H1 (cell line): Measurements from ENCODE around the gene KHDC4. TPM values are rescaled to one million over a fixed set of nuclear protein-coding genes. Genes with fewer than 3 reads are reported as not detected.

Experiments
- CTCF ChIA-PET: fragments of 300-600 bp; sonication (Branson Sonifier 250); formaldehyde crosslinking; loops from one replicate; lab custom pipeline; 2021; ENCODE audit not compliant: partially characterized antibody; lab: Charles Lee
- POLR2A ChIA-PET: fragments of 300-600 bp; sonication (Branson Sonifier 250); formaldehyde crosslinking; loops from one replicate; lab custom pipeline; 2021; ENCODE audit warnings: inconsistent platforms; ENCODE audit not compliant: partially characterized antibody; lab: Charles Lee
- DNase-seq, 2 experiments: peaks; one replicate each; pipeline versions ENCODE4 v3.0.0 to v3.0.0-alpha.2; 2010 to 2022; ENCODE audit warnings: low spot score in 2 of 2, low read depth in 1 of 2, mixed read lengths in 1 of 2
- FAIRE-seq: peaks from 2 replicates; lab custom pipeline; 2011; peaks lifted over from hg19 to GRCh38; lab: Jason Lieb, UNC
- H2AFZ ChIP-seq: 2 replicates; pipeline ENCODE4 v1.8.1; 2012; ENCODE audit warnings: low read length, inconsistent platforms
- H2AK5ac ChIP-seq: 2 replicates; pipeline ENCODE4 v1.6.1; 2013; ENCODE audit warnings: low read depth, low read length
- H2BK120ac ChIP-seq: replicated peaks from 2 replicates; pipeline ENCODE3; 2013; ENCODE audit warnings: low read depth, low read length, inconsistent platforms
- H2BK12ac ChIP-seq: 2 replicates; pipeline ENCODE4 v1.6.1; 2013; ENCODE audit warnings: low read depth, low read length
- H2BK15ac ChIP-seq: 2 replicates; pipeline ENCODE4 v1.6.1; 2013; ENCODE audit warnings: low read length
- H2BK20ac ChIP-seq: 2 replicates; pipeline ENCODE4 v1.6.1; 2013; ENCODE audit warnings: low read length
- H2BK5ac ChIP-seq: 2 replicates; pipeline ENCODE4 v1.6.1; 2013; ENCODE audit warnings: low read depth, low read length
- H3K14ac ChIP-seq: 2 replicates; pipeline ENCODE4 v1.6.1; 2013; ENCODE audit warnings: inconsistent platforms; ENCODE audit not compliant: insufficient read length
- H3K18ac ChIP-seq: 2 replicates; pipeline ENCODE4 v1.6.1; 2013; ENCODE audit warnings: low read length; ENCODE audit errors: extremely low read depth
- H3K23ac ChIP-seq: 2 replicates; pipeline ENCODE4 v1.6.1; 2013; ENCODE audit warnings: inconsistent platforms; ENCODE audit not compliant: insufficient read length
- H3K23me2 ChIP-seq: 2 replicates; pipeline ENCODE4 v1.6.1; 2013; ENCODE audit warnings: low read depth, low read length
- H3K27ac ChIP-seq: 2 replicates; pipeline ENCODE4 v1.6.1; 2011; ENCODE audit warnings: low read depth, low read length, inconsistent platforms
- H3K27me3 ChIP-seq, 4 experiments: replicated peaks in 1 of 4; 1 replicate in 1 of 4; 2 replicates in 3 of 4; pipeline versions ENCODE4 v1.6.1 to v1.8.1; 2011 to 2013; ENCODE audit warnings: low read length in 3 of 4, mild to moderate bottlenecking in 3 of 4, inconsistent platforms in 2 of 4, mixed read lengths in 2 of 4, moderate library complexity in 1 of 4; ENCODE audit not compliant: control insufficient read depth in 3 of 4, insufficient read depth in 3 of 4; ENCODE audit errors: extremely low read depth in 1 of 4
- H3K36me3 ChIP-seq, 4 experiments: 2 replicates each; pipeline versions ENCODE4 v1.6.1 to v1.8.1; 2011 to 2013; ENCODE audit warnings: mild to moderate bottlenecking in 4 of 4, low read length in 3 of 4, moderate library complexity in 2 of 4, control low read depth in 1 of 4, inconsistent platforms in 1 of 4; ENCODE audit not compliant: insufficient read depth in 4 of 4, control insufficient read depth in 2 of 4
- H3K4ac ChIP-seq: replicated peaks from 2 replicates; pipeline ENCODE3; 2013; ENCODE audit warnings: low read length, low read depth, mixed read lengths, inconsistent platforms; ENCODE audit not compliant: insufficient read length
- H3K4me1 ChIP-seq, 4 experiments: replicated peaks in 1 of 4; 1 replicate in 1 of 4; 2 replicates in 3 of 4; pipeline versions ENCODE4 v1.6.1 to v1.8.1; 2011 to 2013; ENCODE audit warnings: low read length in 3 of 4, inconsistent platforms in 2 of 4, mixed read lengths in 1 of 4; ENCODE audit not compliant: insufficient read depth in 4 of 4, control insufficient read depth in 3 of 4
- H3K4me2 ChIP-seq, 2 experiments: 2 replicates each; pipeline versions ENCODE4 v1.6.1 to v1.8.1; 2011 to 2013; ENCODE audit warnings: low read depth in 2 of 2, low read length in 2 of 2, control low read depth in 1 of 2, inconsistent platforms in 1 of 2, mild to moderate bottlenecking in 1 of 2; ENCODE audit not compliant: insufficient read depth in 1 of 2
- H3K4me3 ChIP-seq, 4 experiments: fragments of 200-600, 300-600 bp in 1 of 4; sonication (generic), shearing (Covaris generic), sonication (Bioruptor Twin) in 1 of 4; 2 replicates each; pipeline versions ENCODE4 v1.5.1 to v1.8.1; 2011 to 2016; ENCODE audit warnings: low read length in 4 of 4, low read depth in 3 of 4, control low read depth in 2 of 4, inconsistent platforms in 2 of 4, mild to moderate bottlenecking in 2 of 4, mixed read lengths in 1 of 4, moderate library complexity in 1 of 4; ENCODE audit not compliant: insufficient read depth in 2 of 4; ENCODE audit errors: extremely low read depth in 1 of 4
- H3K56ac ChIP-seq: replicated peaks from 2 replicates; pipeline ENCODE3; 2013; ENCODE audit warnings: low read depth, mild to moderate bottlenecking, mixed read lengths, low read length, inconsistent platforms; ENCODE audit not compliant: insufficient read length
- H3K79me1 ChIP-seq: 2 replicates; pipeline ENCODE4 v1.6.1; 2013; ENCODE audit warnings: low read depth, low read length, control low read depth
- H3K79me2 ChIP-seq, 2 experiments: 2 replicates each; pipeline versions ENCODE4 v1.6.1 to v1.8.1; 2012 to 2013; ENCODE audit warnings: low read length in 2 of 2, mild to moderate bottlenecking in 2 of 2, inconsistent platforms in 1 of 2; ENCODE audit not compliant: insufficient read depth in 2 of 2, control insufficient read depth in 1 of 2
- H3K9ac ChIP-seq, 4 experiments: replicated peaks in 1 of 4; 1 replicate in 1 of 4; 2 replicates in 3 of 4; pipeline versions ENCODE4 v1.6.1 to v1.8.1; 2011 to 2013; ENCODE audit warnings: low read depth in 3 of 4, low read length in 3 of 4, control low read depth in 2 of 4, mild to moderate bottlenecking in 2 of 4, moderate library complexity in 2 of 4, inconsistent platforms in 1 of 4; ENCODE audit errors: extremely low read depth in 1 of 4
- H3K9me3 ChIP-seq, 2 experiments: 2 replicates each; pipeline versions ENCODE4 v1.6.1 to v1.8.1; 2012 to 2013; ENCODE audit warnings: mild to moderate bottlenecking in 2 of 2, moderate library complexity in 2 of 2, control low read depth in 1 of 2, inconsistent platforms in 1 of 2, low read depth in 1 of 2, low read length in 1 of 2, mixed read lengths in 1 of 2; ENCODE audit not compliant: insufficient read depth in 2 of 2
- H4K20me1 ChIP-seq, 2 experiments: replicated peaks in 1 of 2; 2 replicates each; pipeline versions ENCODE3 to v1.8.1; 2011 to 2013; ENCODE audit warnings: inconsistent platforms in 2 of 2, low read length in 2 of 2, mild to moderate bottlenecking in 1 of 2; ENCODE audit not compliant: insufficient read depth in 2 of 2, control insufficient read depth in 1 of 2
- H4K5ac ChIP-seq: 2 replicates; pipeline ENCODE4 v1.6.1; 2013; ENCODE audit warnings: low read length, low read depth, mixed read lengths, inconsistent platforms; ENCODE audit not compliant: insufficient read length
- H4K8ac ChIP-seq: 2 replicates; pipeline ENCODE4 v1.8.0; 2013; ENCODE audit warnings: mild to moderate bottlenecking, moderate library complexity, low read length, inconsistent platforms; ENCODE audit not compliant: insufficient read depth; ENCODE audit errors: extremely low read depth
- H4K91ac ChIP-seq: replicated peaks from 2 replicates; pipeline ENCODE3; 2013; ENCODE audit warnings: low read length, mixed read lengths, inconsistent platforms; ENCODE audit not compliant: insufficient read length
- EZH2 ChIP-seq: fragments of 200-600 bp; sonication (generic); IDR thresholded peaks from 2 replicates; pipeline ENCODE4 v1.7.1; 2012; ENCODE audit warnings: low read depth, mild to moderate bottlenecking, moderate library complexity, low read length, inconsistent platforms; ENCODE audit not compliant: severe bottlenecking
- KDM5A ChIP-seq: fragments of 200-600 bp; IDR thresholded peaks from 2 replicates; pipeline ENCODE4 v1.7.1; 2012; ENCODE audit warnings: mild to moderate bottlenecking, low read length, inconsistent platforms, mixed read lengths
- SAP30 ChIP-seq: fragments of 300-600 bp; sonication (generic); IDR thresholded peaks from 2 replicates; pipeline ENCODE4 v1.7.1; 2012; ENCODE audit warnings: low read length, moderate library complexity, mild to moderate bottlenecking, inconsistent platforms; ENCODE audit not compliant: insufficient read depth, insufficient replicate concordance
- SIN3A ChIP-seq, 2 experiments: IDR thresholded peaks in 1 of 2; conservative IDR thresholded peaks in 1 of 2; 2 replicates each; pipeline ENCODE4 v1.6.1; 2011 to 2012; ENCODE audit warnings: low read length in 2 of 2, improper control_type of control experiment in 1 of 2, low read depth in 1 of 2, mild to moderate bottlenecking in 1 of 2
- SP1 ChIP-seq: IDR thresholded peaks from 2 replicates; pipeline ENCODE4 v1.6.1; 2011; ENCODE audit warnings: low read depth, low read length
- SP2 ChIP-seq: IDR thresholded peaks from 2 replicates; pipeline ENCODE4 v1.6.1; 2012; ENCODE audit warnings: mild to moderate bottlenecking, low read length, inconsistent platforms
- whole genome bisulfite sequencing, 2 experiments: shearing (Covaris generic) in 1 of 2; methylation state at CpG; one replicate each; pipeline versions ENCODE4 v1.1.6 to v1.1.7; 2013 to 2015; ENCODE audit warnings: low lambda C conversion rate in 2 of 2, mixed read lengths in 2 of 2, inconsistent platforms in 1 of 2, low coverage in 1 of 2, missing lambda C conversion rate in 1 of 2; ENCODE audit not compliant: insufficient replicate concordance in 2 of 2, insufficient coverage in 1 of 2, insufficient read length in 1 of 2; ENCODE audit errors: extremely low coverage in 1 of 2, missing lambda C conversion rate in 1 of 2; 5-methylcytosine and 5-hydroxymethylcytosine counted together
- polyA plus RNA-seq, 7 experiments: library from polyadenylated mRNA; depleted of rRNA in 3 of 7; stranded (reverse) in 5 of 7; unstranded in 2 of 7; fragments of >200 nt in 5 of 7; fragments of 200-250 nt in 2 of 7; gene quantifications; 1 replicate in 5 of 7; 2 replicates in 1 of 7; 4 replicates in 1 of 7; pipeline versions ENCODE4 v1.2.1 to v1.2.3, GENCODE V29; 2011 to 2013; ENCODE audit warnings: missing spikeins in 2 of 7, mixed read lengths in 2 of 7
- total RNA-seq: library from RNA; stranded (reverse); fragmentation: NEBNext Ultra II Directional; extraction: Animal tissue kit (Norgen Biotek cat#: 25700); gene quantifications from 2 replicates; pipeline ENCODE4 v1.2.1, GENCODE V29; 2021

KHDC4 gene
- total and polyA plus RNA-seq, 2 of the 8 experiments (the other 6 are each of a cell fraction or from before 2014, with no cell fraction given) = 56.6 to 81.1 TPM

- H3K9me3 ChIP-seq = no peaks in the 10 kb centered on the region
- FAIRE-seq (no peak), DNase-seq (no peak)
- no peaks in the 10 kb centered on the region for H4K20me1 ChIP-seq
- no peak overlapping the region for H2AK5ac ChIP-seq
- H3K27ac ChIP-seq = no peak overlapping the region
- no peak overlapping the region for H3K4ac ChIP-seq
- H3K36me3 ChIP-seq = no peaks in the 10 kb centered on the region
- no peaks in the 10 kb centered on the region for H3K79me2 ChIP-seq
- 98% methylated on average over 9 of the region's 9 CpGs; no CpG with 5 or more reads in 1 of the 2 experiments for WGBS, 2 experiments
- H2BK15ac ChIP-seq = no peak overlapping the region
- H3K27me3 ChIP-seq = no peaks in the 10 kb centered on the region
- H3K4me1 ChIP-seq = no peaks in the 10 kb centered on the region
- H4K8ac ChIP-seq = no peak overlapping the region
- H3K56ac ChIP-seq = no peak overlapping the region
- H2BK5ac ChIP-seq = no peak overlapping the region
- no peak overlapping the region for H2BK120ac ChIP-seq
- no peak overlapping the region for H3K4me2 ChIP-seq
- ChIA-PET CTCF (no interaction called here), POLR2A (interaction anchor here (1.0 kb wide), 1 partner anchor 14 kb away, joined by 3 read pairs; the partner anchor contains the start of gene SYT11)
- no peak overlapping the region for H2BK12ac ChIP-seq
- H3K9ac ChIP-seq = no peak overlapping the region
- no peaks in the 10 kb centered on the region for H3K23me2 ChIP-seq
- no peak overlapping the region for H3K23ac ChIP-seq
- H4K91ac ChIP-seq = no peak overlapping the region
- no peak overlapping the region for H3K18ac ChIP-seq
- H4K5ac ChIP-seq = no peak overlapping the region
- H2BK20ac ChIP-seq = no peak overlapping the region
- H2AFZ ChIP-seq = no peak overlapping the region
- no peak overlapping the region for H3K14ac ChIP-seq
- no peaks in the 10 kb centered on the region for H3K79me1 ChIP-seq
- no peak overlapping the region for H3K4me3 ChIP-seq
- TF ChIP-seq SP1 (no peak), KDM5A (no peak), EZH2 (no peak), SP2 (no peak), SAP30 (no peak), SIN3A (conservative IDR thresholded peaks at IDR 0.05 in 1 of 2, IDR thresholded peaks at IDR 0.05 in 1 of 2; ENCODE audit: low read depth in 1 of 2, low read length in 2 of 2) (no peak)
Measured at GRCh38 chr1:155873860-155874259, 60.4 kb downstream of the KHDC4 start.
